BE2C (cell line): ENCODE data around the gene TMEM156. TPM values are rescaled to one million over a fixed set of nuclear protein-coding genes. Genes with fewer than 3 reads are reported as not detected.

Experiments used
- DNase-seq: peaks from one replicate; pipeline ENCODE4 v3.0.0-alpha.2; 2020
- H3K27me3 ChIP-seq: fragments of 250-450 bp; sonication (Bioruptor Pico); 2 replicates; pipeline ENCODE4 v1.5.1; 2020; ENCODE audit warnings: mild to moderate bottlenecking
- H3K36me3 ChIP-seq: fragments of 250-450 bp; sonication (Bioruptor Pico); 2 replicates; pipeline ENCODE4 v1.5.1; 2020; ENCODE audit warnings: mild to moderate bottlenecking
- H3K4me1 ChIP-seq: fragments of 250-450 bp; sonication (Bioruptor Pico); 2 replicates; pipeline ENCODE4 v1.5.1; 2020
- H3K4me3 ChIP-seq: 2 replicates; pipeline ENCODE4 v1.5.1; 2011; ENCODE audit warnings: low read depth, low read length
- H3K9me3 ChIP-seq: fragments of 250-450 bp; sonication (Bioruptor Pico); 2 replicates; pipeline ENCODE4 v1.5.1; 2020
- polyA plus RNA-seq: library from polyadenylated mRNA; unstranded; fragments of >200 nt; gene quantifications from one replicate; pipeline ENCODE4 v1.2.1, GENCODE V29; 2012; ENCODE audit warnings: low read depth, missing spikeins; ENCODE audit not compliant: insufficient read length, insufficient read depth
- TF ChIP-seq, protein P1 (sequence below): IDR thresholded peaks from 2 replicates; pipeline ENCODE4 v1.5.1; 2012; ENCODE audit warnings: mild to moderate bottlenecking, low read depth, low read length

Gene TMEM156, protein sequence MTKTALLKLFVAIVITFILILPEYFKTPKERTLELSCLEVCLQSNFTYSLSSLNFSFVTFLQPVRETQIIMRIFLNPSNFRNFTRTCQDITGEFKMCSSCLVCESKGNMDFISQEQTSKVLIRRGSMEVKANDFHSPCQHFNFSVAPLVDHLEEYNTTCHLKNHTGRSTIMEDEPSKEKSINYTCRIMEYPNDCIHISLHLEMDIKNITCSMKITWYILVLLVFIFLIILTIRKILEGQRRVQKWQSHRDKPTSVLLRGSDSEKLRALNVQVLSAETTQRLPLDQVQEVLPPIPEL
- polyA plus RNA-seq = 0.29 TPM

DNA sequence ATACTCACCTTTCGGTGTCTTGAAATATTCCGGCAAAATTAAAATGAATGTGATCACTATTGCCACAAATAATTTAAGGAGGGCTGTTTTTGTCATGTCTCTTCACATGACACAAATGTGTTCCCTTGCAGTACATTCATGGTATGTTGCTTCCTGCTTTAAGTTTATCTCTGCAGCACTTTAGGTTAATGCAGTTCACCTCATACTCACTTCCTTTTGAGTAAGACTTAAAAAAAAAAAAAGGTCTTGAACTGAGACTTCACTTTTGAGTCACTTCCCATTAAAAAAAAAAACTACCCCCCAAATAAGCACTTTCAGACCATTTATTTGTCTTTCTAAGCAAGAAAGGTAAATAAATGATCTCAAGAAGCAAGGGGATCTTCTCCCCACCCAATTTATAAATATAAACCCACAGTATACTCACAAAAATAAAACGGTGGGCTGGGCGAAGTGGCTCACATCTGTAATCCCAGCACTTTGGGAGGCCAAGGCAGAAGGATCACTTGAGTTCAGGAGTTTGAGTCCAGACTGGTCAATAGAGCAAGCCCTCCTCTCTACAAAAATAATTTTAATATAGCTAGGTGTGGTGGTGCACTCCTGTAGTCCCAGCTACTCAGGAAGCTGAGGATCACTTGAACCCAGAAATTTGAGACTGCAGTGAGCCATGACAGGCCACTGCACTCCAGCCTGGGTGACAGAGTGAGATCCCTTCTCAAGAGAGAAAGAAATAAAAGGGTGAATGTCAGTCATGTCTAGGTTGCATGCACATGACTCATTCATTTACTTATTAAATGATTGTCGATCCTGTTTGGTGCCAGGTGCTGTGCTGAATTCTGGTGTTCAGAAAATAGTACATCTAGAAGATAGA is at the start of gene TMEM156:
TMEM156 (minus strand) TSS at position 192 of the 868 bp plus-strand sequence; CDS start at position 96, 96 bp downstream.
- DNase-seq = no peak
- H3K27me3 ChIP-seq = no peaks in the 10 kb centered on the region
- peaks cover 7% of the 10 kb centered on the region for H3K4me1 ChIP-seq
- H3K4me3 ChIP-seq = no peak within 1 kb of the TSS
- TF ChIP-seq, protein P1, sequence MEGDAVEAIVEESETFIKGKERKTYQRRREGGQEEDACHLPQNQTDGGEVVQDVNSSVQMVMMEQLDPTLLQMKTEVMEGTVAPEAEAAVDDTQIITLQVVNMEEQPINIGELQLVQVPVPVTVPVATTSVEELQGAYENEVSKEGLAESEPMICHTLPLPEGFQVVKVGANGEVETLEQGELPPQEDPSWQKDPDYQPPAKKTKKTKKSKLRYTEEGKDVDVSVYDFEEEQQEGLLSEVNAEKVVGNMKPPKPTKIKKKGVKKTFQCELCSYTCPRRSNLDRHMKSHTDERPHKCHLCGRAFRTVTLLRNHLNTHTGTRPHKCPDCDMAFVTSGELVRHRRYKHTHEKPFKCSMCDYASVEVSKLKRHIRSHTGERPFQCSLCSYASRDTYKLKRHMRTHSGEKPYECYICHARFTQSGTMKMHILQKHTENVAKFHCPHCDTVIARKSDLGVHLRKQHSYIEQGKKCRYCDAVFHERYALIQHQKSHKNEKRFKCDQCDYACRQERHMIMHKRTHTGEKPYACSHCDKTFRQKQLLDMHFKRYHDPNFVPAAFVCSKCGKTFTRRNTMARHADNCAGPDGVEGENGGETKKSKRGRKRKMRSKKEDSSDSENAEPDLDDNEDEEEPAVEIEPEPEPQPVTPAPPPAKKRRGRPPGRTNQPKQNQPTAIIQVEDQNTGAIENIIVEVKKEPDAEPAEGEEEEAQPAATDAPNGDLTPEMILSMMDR = no peak
- no peaks in the 10 kb centered on the region for H3K9me3 ChIP-seq
- H3K36me3 ChIP-seq = no peaks in the 10 kb centered on the region

DNA sequence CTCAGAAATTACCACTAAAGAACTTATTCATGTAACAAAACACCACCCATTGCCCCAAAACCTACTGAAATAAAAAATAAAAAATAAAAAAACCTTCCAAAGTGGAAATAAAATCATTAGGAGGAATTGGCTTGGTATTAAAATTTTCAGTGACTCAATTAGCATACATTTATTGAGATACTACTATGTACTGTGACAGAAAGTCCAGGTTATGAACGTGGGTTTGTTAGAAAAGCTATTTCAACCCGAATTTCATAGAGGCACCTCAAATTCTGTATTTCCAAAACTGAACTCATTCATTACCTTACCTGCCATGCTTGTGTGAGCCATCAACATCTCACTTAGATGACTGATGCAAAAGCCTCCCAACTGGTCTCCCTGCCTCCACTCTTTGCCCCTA is 46.6 kb upstream of the TMEM156 start:
- Histone ChIP-seq H3K4me3 (no peak overlapping the region), H3K9me3 (no peaks in the 10 kb centered on the region), H3K4me1 (no peaks in the 10 kb centered on the region), H3K36me3 (no peaks in the 10 kb centered on the region), H3K27me3 (no peaks in the 10 kb centered on the region)
- DNase-seq = no peak
- TF ChIP-seq, protein P1 = no peak

DNA sequence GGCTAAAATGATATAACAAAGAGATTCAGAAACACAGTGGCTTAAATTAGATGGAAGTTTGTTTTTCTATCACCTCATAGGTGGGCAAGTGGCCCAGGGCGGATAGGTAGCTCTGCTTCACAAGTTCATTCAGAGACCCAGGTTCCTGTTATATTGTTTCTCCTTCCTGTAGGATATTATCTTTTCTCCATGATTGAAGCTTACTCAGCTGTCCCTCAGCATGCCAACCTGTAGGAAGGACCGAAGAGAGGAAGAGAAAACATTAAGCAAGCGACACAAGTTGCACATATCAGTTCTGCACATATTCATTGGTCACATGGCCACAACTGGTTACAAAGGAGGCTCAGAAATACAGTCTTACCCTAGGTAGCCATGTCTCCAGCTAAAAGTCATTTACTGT is 36.7 kb upstream of the TMEM156 start:
- Histone ChIP-seq H3K9me3 (no peaks in the 10 kb centered on the region), H3K4me3 (no peak overlapping the region), H3K27me3 (no peaks in the 10 kb centered on the region), H3K36me3 (no peaks in the 10 kb centered on the region), H3K4me1 (no peaks in the 10 kb centered on the region)
- DNase-seq = no peak
- TF ChIP-seq, protein P1 = no peak

DNA sequence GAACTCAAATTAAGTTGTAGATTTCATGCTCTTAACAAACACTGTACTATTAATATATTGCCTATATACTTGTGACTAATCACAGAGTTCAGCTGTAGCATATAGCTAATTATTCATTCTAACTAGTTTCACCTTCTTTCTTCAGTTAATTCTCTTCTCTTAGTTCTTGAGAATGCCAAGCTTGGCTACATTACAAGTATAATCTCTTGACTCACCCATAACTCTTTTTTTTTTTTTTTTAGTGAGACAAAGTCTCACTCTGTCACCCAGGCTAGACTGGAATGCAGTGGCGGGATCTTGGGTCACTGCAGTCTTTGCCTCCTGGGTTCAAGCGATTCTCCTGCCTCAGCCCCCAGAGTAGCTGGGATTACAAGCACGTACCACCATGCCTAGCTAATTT is 35.2 kb upstream of the TMEM156 start:
- Histone ChIP-seq H3K4me1 (peaks cover 4% of the 10 kb centered on the region; the same call in 1 of the 2 replicates), H3K9me3 (no peaks in the 10 kb centered on the region), H3K27me3 (no peaks in the 10 kb centered on the region), H3K36me3 (no peaks in the 10 kb centered on the region), H3K4me3 (no peak overlapping the region)
- DNase-seq = no peak
- TF ChIP-seq, protein P1 = no peak

DNA sequence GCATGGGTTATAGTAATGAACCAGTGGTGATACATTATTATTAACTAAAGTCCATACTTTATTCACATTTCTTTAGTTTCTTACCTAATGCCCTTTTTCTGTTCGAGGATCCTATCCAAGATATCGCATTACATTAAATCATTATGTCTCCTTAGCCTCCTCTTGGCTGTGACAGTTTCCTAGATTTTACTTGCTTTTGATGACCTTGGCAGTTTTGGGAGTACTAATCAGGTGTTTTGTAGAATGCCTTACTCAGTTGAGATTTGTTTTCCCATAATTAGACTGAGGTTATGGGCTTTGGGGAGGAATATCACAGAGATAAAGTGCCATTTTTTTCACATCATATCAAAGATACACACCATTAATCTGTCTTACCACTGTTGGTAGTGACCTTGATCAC is 34.8 kb upstream of the TMEM156 start:
- Histone ChIP-seq H3K36me3 (no peaks in the 10 kb centered on the region), H3K9me3 (no peaks in the 10 kb centered on the region), H3K4me1 (peaks cover 4% of the 10 kb centered on the region; the same call in 1 of the 2 replicates), H3K27me3 (no peaks in the 10 kb centered on the region), H3K4me3 (no peak overlapping the region)
- TF ChIP-seq, protein P1 = no peak
- no peak for DNase-seq
